ENCODE measurements around the gene FBXL16.

DNA sequence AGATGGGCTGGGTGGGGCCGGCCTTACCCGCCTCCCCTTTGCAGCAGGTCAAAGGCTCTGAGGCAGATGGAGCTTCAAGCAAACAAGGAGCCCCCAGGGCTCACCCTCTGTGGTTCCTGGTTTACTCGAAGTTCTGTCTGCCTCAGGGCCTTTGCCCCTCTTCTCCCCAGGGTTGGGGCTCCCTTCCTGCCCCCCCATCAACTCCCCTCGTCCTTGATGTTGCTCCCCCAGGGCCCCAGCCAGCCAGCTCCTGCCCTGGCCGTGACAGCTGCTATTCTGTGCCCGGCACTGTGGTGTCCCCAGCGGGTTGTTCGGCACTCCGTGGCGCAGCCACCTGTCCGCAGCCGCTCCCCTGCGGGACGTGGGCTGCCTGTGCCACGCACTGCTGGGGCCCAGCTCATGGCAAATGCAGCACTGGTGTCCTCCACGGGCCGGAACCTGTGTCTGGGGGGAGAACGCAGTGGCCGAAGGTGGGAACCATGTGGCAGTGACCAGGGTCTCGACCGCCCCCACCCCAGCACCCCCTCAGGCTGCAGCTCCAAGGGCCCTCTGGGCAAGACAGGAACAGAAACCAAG lies 5.0 kb upstream of the FBXL16 start:
- TF ChIP-seq, protein P1, sequence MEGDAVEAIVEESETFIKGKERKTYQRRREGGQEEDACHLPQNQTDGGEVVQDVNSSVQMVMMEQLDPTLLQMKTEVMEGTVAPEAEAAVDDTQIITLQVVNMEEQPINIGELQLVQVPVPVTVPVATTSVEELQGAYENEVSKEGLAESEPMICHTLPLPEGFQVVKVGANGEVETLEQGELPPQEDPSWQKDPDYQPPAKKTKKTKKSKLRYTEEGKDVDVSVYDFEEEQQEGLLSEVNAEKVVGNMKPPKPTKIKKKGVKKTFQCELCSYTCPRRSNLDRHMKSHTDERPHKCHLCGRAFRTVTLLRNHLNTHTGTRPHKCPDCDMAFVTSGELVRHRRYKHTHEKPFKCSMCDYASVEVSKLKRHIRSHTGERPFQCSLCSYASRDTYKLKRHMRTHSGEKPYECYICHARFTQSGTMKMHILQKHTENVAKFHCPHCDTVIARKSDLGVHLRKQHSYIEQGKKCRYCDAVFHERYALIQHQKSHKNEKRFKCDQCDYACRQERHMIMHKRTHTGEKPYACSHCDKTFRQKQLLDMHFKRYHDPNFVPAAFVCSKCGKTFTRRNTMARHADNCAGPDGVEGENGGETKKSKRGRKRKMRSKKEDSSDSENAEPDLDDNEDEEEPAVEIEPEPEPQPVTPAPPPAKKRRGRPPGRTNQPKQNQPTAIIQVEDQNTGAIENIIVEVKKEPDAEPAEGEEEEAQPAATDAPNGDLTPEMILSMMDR (optimal IDR thresholded peaks at IDR 0.05 in 1 of 3, IDR thresholded peaks at IDR 0.05 in 1 of 3, conservative IDR thresholded peaks at IDR 0.05 in 1 of 3; ENCODE audit: extremely low read depth in 1 of 3, insufficient read depth in 2 of 3, low read length in 3 of 3) = no peak
- TF ChIP-seq EZH2 (IDR thresholded peaks at IDR 0.05; ENCODE audit: low read length) = no peak

Measured in keratinocyte (primary cell).